ENCODE measurements around the gene PJA2.
"Not testable (repeated sequence)": the region's sequence is repeated elsewhere in the genome, so short reads cannot be mapped to it uniquely, and the experiment has no call there.

PJA2 gene

GRCh38 chr5:109421956-109422355 lies 12.2 kb upstream of the PJA2 start:
- no peak overlapping the region for H3K4me2 ChIP-seq (ENCODE audit: insufficient read depth, low read length, poor library complexity, severe bottlenecking)
- H3K4ac ChIP-seq (ENCODE audit: low read length), result no peak overlapping the region
- no peak overlapping the region for H2BK5ac ChIP-seq (ENCODE audit: low read length)
- H3K27me3 ChIP-seq (ENCODE audit: control insufficient read depth in 3 of 3, insufficient read depth in 3 of 3, low read depth in 1 of 3, low read length in 3 of 3), result no peaks in the 10 kb centered on the region
- no peak overlapping the region for H3K14ac ChIP-seq (ENCODE audit: low read length)
- no peak overlapping the region for H4K8ac ChIP-seq (ENCODE audit: low read depth, low read length)
- no peak overlapping the region for H3K27ac ChIP-seq (replicated peaks; ENCODE audit: low read length)
- H3K36me3 ChIP-seq (replicated peaks in 1 of 2; ENCODE audit: control insufficient read depth in 2 of 2, insufficient read depth in 2 of 2, low read length in 2 of 2), result no peaks in the 10 kb centered on the region
- no peak for DNase-seq (ENCODE audit: low spot score)
- no peak overlapping the region for H3K4me3 ChIP-seq (ENCODE audit: low read length in 2 of 2)
- no peak overlapping the region for H2AK5ac ChIP-seq (ENCODE audit: low read depth, low read length)
- H2AFZ ChIP-seq (ENCODE audit: low read length), result no peak overlapping the region
- H3K4me1 ChIP-seq (ENCODE audit: control insufficient read depth in 2 of 2, insufficient read depth in 1 of 2, low read depth in 1 of 2, low read length in 2 of 2), result peaks cover 0 to 2% of the 10 kb centered on the region in 2 donors
- no peak overlapping the region for H4K91ac ChIP-seq (ENCODE audit: low read depth, low read length, poor library complexity)
- H3K23ac ChIP-seq (ENCODE audit: low read depth, low read length, poor library complexity), result no peak overlapping the region
- H2BK12ac ChIP-seq (ENCODE audit: low read length), result no peak overlapping the region
- H3K18ac ChIP-seq (ENCODE audit: low read length), result no peak overlapping the region
- no peaks in the 10 kb centered on the region for H3K9me3 ChIP-seq (replicated peaks in 1 of 2; ENCODE audit: control insufficient read depth in 2 of 2, insufficient read depth in 1 of 2, low read depth in 1 of 2, low read length in 2 of 2)
- H3K9ac ChIP-seq (ENCODE audit: low read depth, low read length, poor library complexity), result no peak overlapping the region
- no peaks in the 10 kb centered on the region for H3K79me1 ChIP-seq (ENCODE audit: low read depth, low read length)
- H2BK120ac ChIP-seq (ENCODE audit: low read depth, low read length), result no peak overlapping the region
- WGBS, 2 donors (ENCODE audit: extremely low coverage in 2 of 2, insufficient read length in 2 of 2, insufficient replicate concordance in 1 of 2), result no CpG with 5 or more reads among the region's 2 CpGs
- no peak overlapping the region for H2BK15ac ChIP-seq (ENCODE audit: low read length)

- H2BK15ac ChIP-seq (ENCODE audit: low read length), result no peak overlapping the region
- no peak overlapping the region for H2AK5ac ChIP-seq (ENCODE audit: low read depth, low read length)
- H2BK5ac ChIP-seq (ENCODE audit: low read length), result no peak overlapping the region
- no peak overlapping the region for H3K4me3 ChIP-seq (ENCODE audit: low read length in 2 of 2)
- no peak overlapping the region for H2BK120ac ChIP-seq (ENCODE audit: low read depth, low read length)
- H2BK12ac ChIP-seq (ENCODE audit: low read length), result no peak overlapping the region
- no peak overlapping the region for H3K18ac ChIP-seq (ENCODE audit: low read length)
- H3K36me3 ChIP-seq (replicated peaks in 1 of 2; ENCODE audit: control insufficient read depth in 2 of 2, insufficient read depth in 2 of 2, low read length in 2 of 2), result no peaks in the 10 kb centered on the region
- no peak overlapping the region for H3K14ac ChIP-seq (ENCODE audit: low read length)
- H3K79me1 ChIP-seq (ENCODE audit: low read depth, low read length), result no peaks in the 10 kb centered on the region
- peaks cover 2 to 21% of the 10 kb centered on the region in 2 donors for H3K9me3 ChIP-seq (replicated peaks in 1 of 2; ENCODE audit: control insufficient read depth in 2 of 2, insufficient read depth in 1 of 2, low read depth in 1 of 2, low read length in 2 of 2)
- peaks cover 2 to 3% of the 10 kb centered on the region in 2 donors for H3K4me1 ChIP-seq (ENCODE audit: control insufficient read depth in 2 of 2, insufficient read depth in 1 of 2, low read depth in 1 of 2, low read length in 2 of 2)
- H4K8ac ChIP-seq (ENCODE audit: low read depth, low read length), result no peak overlapping the region
- H3K23ac ChIP-seq (ENCODE audit: low read depth, low read length, poor library complexity), result no peak overlapping the region
- no peak overlapping the region for H3K4ac ChIP-seq (ENCODE audit: low read length)
- H4K91ac ChIP-seq (ENCODE audit: low read depth, low read length, poor library complexity), result no peak overlapping the region
- peak overlapping the region; percentile 46 for H2AFZ ChIP-seq (ENCODE audit: low read length)
- H3K4me2 ChIP-seq (ENCODE audit: insufficient read depth, low read length, poor library complexity, severe bottlenecking), result no peak overlapping the region
- no peak for DNase-seq (ENCODE audit: low spot score)
- no peaks in the 10 kb centered on the region for H3K27me3 ChIP-seq (ENCODE audit: control insufficient read depth in 3 of 3, insufficient read depth in 3 of 3, low read depth in 1 of 3, low read length in 3 of 3)
- no CpG with 5 or more reads among the region's 3 CpGs for WGBS, 2 donors (ENCODE audit: extremely low coverage in 2 of 2, insufficient read length in 2 of 2, insufficient replicate concordance in 1 of 2)
- no peak overlapping the region for H3K27ac ChIP-seq (replicated peaks; ENCODE audit: low read length)
- no peak overlapping the region for H3K9ac ChIP-seq (ENCODE audit: low read depth, low read length, poor library complexity)
These were observed 9.1 kb upstream of the PJA2 start for GRCh38 chr5:109418712-109419352.

- H4K8ac ChIP-seq (ENCODE audit: low read depth, low read length), result no peak overlapping the region
- no peak overlapping the region for H3K4me3 ChIP-seq (ENCODE audit: low read length in 2 of 2)
- H2AK5ac ChIP-seq (ENCODE audit: low read depth, low read length), result no peak overlapping the region
- H3K27me3 ChIP-seq (ENCODE audit: control insufficient read depth in 3 of 3, insufficient read depth in 3 of 3, low read depth in 1 of 3, low read length in 3 of 3), result no peaks in the 10 kb centered on the region
- no peak overlapping the region for H3K14ac ChIP-seq (ENCODE audit: low read length)
- no peaks in the 10 kb centered on the region for H3K79me1 ChIP-seq (ENCODE audit: low read depth, low read length)
- peaks cover 8 to 12% of the 10 kb centered on the region in 2 donors for H3K4me1 ChIP-seq (ENCODE audit: control insufficient read depth in 2 of 2, insufficient read depth in 1 of 2, low read depth in 1 of 2, low read length in 2 of 2)
- no peak overlapping the region for H3K27ac ChIP-seq (replicated peaks; ENCODE audit: low read length)
- no peak overlapping the region for H2BK120ac ChIP-seq (ENCODE audit: low read depth, low read length)
- H2BK12ac ChIP-seq (ENCODE audit: low read length), result no peak overlapping the region
- no peak overlapping the region for H2BK15ac ChIP-seq (ENCODE audit: low read length)
- no peaks in the 10 kb centered on the region for H3K36me3 ChIP-seq (replicated peaks in 1 of 2; ENCODE audit: control insufficient read depth in 2 of 2, insufficient read depth in 2 of 2, low read length in 2 of 2)
- H2BK5ac ChIP-seq (ENCODE audit: low read length), result no peak overlapping the region
- no peak overlapping the region for H2AFZ ChIP-seq (ENCODE audit: low read length)
- no peak for DNase-seq (ENCODE audit: low spot score)
- no peak overlapping the region for H3K9ac ChIP-seq (ENCODE audit: low read depth, low read length, poor library complexity)
- no peak overlapping the region for H3K4ac ChIP-seq (ENCODE audit: low read length)
- peaks cover 2 to 30% of the 10 kb centered on the region in 2 donors for H3K9me3 ChIP-seq (replicated peaks in 1 of 2; ENCODE audit: control insufficient read depth in 2 of 2, insufficient read depth in 1 of 2, low read depth in 1 of 2, low read length in 2 of 2)
- H3K4me2 ChIP-seq (ENCODE audit: insufficient read depth, low read length, poor library complexity, severe bottlenecking), result no peak overlapping the region
- H3K23ac ChIP-seq (ENCODE audit: low read depth, low read length, poor library complexity), result no peak overlapping the region
- H3K18ac ChIP-seq (ENCODE audit: low read length), result no peak overlapping the region
- no CpG with 5 or more reads among the region's 2 CpGs for WGBS, 2 donors (ENCODE audit: extremely low coverage in 2 of 2, insufficient read length in 2 of 2, insufficient replicate concordance in 1 of 2)
- H4K91ac ChIP-seq (ENCODE audit: low read depth, low read length, poor library complexity), result no peak overlapping the region
These were observed 7.1 kb upstream of the PJA2 start for GRCh38 chr5:109416882-109417281.

GRCh38 chr5:109413921-109414461 lies 4.2 kb upstream of the PJA2 start:
- H2BK15ac ChIP-seq (ENCODE audit: low read length); H3K18ac ChIP-seq (ENCODE audit: low read length); DNase-seq (ENCODE audit: low spot score); H2AK5ac ChIP-seq (ENCODE audit: low read depth, low read length); H3K14ac ChIP-seq (ENCODE audit: low read length); H4K91ac ChIP-seq (ENCODE audit: low read depth, low read length, poor library complexity); H2BK5ac ChIP-seq (ENCODE audit: low read length); H4K8ac ChIP-seq (ENCODE audit: low read depth, low read length); H3K4me2 ChIP-seq (ENCODE audit: insufficient read depth, low read length, poor library complexity, severe bottlenecking); H3K27me3 ChIP-seq (ENCODE audit: control insufficient read depth in 3 of 3, insufficient read depth in 3 of 3, low read depth in 1 of 3, low read length in 3 of 3); H2BK12ac ChIP-seq (ENCODE audit: low read length); H3K23ac ChIP-seq (ENCODE audit: low read depth, low read length, poor library complexity); H3K4ac ChIP-seq (ENCODE audit: low read length); H3K4me3 ChIP-seq (ENCODE audit: low read length in 2 of 2); H3K36me3 ChIP-seq (replicated peaks in 1 of 2; ENCODE audit: control insufficient read depth in 2 of 2, insufficient read depth in 2 of 2, low read length in 2 of 2); H2BK120ac ChIP-seq (ENCODE audit: low read depth, low read length); H3K79me1 ChIP-seq (ENCODE audit: low read depth, low read length); H3K9ac ChIP-seq (ENCODE audit: low read depth, low read length, poor library complexity): not testable (repeated sequence)
- no CpG with 5 or more reads among the region's 2 CpGs for WGBS, 2 donors (ENCODE audit: extremely low coverage in 2 of 2, insufficient read length in 2 of 2, insufficient replicate concordance in 1 of 2)
- Histone ChIP-seq H3K9me3 (replicated peaks in 1 of 2; ENCODE audit: control insufficient read depth in 2 of 2, insufficient read depth in 1 of 2, low read depth in 1 of 2, low read length in 2 of 2) (peaks cover 2 to 30% of the 10 kb centered on the region in 2 donors), H2AFZ (ENCODE audit: low read length) (peak overlapping the region; percentile 16), H3K4me1 (ENCODE audit: control insufficient read depth in 2 of 2, insufficient read depth in 1 of 2, low read depth in 1 of 2, low read length in 2 of 2) (peaks cover 8 to 12% of the 10 kb centered on the region in 2 donors), H3K27ac (replicated peaks; ENCODE audit: low read length) (peak overlapping the region; percentile 49)
